Caco-2 (cell line): ENCODE measurements around the gene UTS2R. TPM values are rescaled to one million over a fixed set of nuclear protein-coding genes. Genes with fewer than 3 reads are reported as not detected.
"Not testable (repeated sequence)": the region's sequence is repeated elsewhere in the genome, so short reads cannot be mapped to it uniquely, and the experiment has no call there.

ENCODE experiments used
- BruUV-seq: library from RNA; stranded (reverse); fragments of 400-500 nt; replicated peaks from 2 replicates; lab custom pipeline; 2021; lab: Mats Ljungman, UMichigan
- CTCF ChIA-PET: fragments of 300-600 bp; sonication (Branson Sonifier 250); formaldehyde crosslinking; loops from one replicate; lab custom pipeline; 2022; ENCODE audit warnings: antibody characterized with exemption; lab: Charles Lee
- POLR2A ChIA-PET: fragments of 300-600 bp; sonication (Branson Sonifier 250); formaldehyde crosslinking; loops from one replicate; lab custom pipeline; 2022; ENCODE audit warnings: antibody characterized with exemption; lab: Charles Lee
- DNase-seq, 2 experiments: peaks; one replicate each; pipeline versions ENCODE4 v3.0.0 to v3.0.0-alpha.2; 2020 to 2022
- H3K27me3 ChIP-seq: replicated peaks from 2 replicates; pipeline ENCODE4 v1.6.0; 2011; ENCODE audit warnings: low read length; ENCODE audit not compliant: control insufficient read depth, insufficient read depth
- H3K36me3 ChIP-seq: 2 replicates; pipeline ENCODE4 v1.5.1; 2011; ENCODE audit warnings: low read length; ENCODE audit not compliant: control insufficient read depth, insufficient read depth
- H3K4me1 ChIP-seq: fragments of 250-450 bp; sonication (Bioruptor Pico); 2 replicates; pipeline ENCODE4 v1.5.1; 2020; ENCODE audit warnings: mild to moderate bottlenecking
- H3K4me3 ChIP-seq: 2 replicates; pipeline ENCODE4 v1.5.1; 2011; ENCODE audit warnings: low read depth, mild to moderate bottlenecking, control low read depth, low read length
- H3K9me3 ChIP-seq: fragments of 250-450 bp; sonication (Bioruptor Pico); 2 replicates; pipeline ENCODE4 v1.5.1; 2020; ENCODE audit warnings: mild to moderate bottlenecking, moderate library complexity
- H3K27ac Mint-ChIP-seq: one replicate; pipeline ENCODE4 v1.8.0; 2022; ENCODE audit warnings: mixed read lengths; ENCODE audit not compliant: unreplicated experiment
- H3K27me3 Mint-ChIP-seq: one replicate; pipeline ENCODE4 v1.8.0; 2022; ENCODE audit warnings: mixed read lengths; ENCODE audit not compliant: insufficient read depth, unreplicated experiment
- H3K36me3 Mint-ChIP-seq: one replicate; pipeline ENCODE4 v1.8.0; 2022; ENCODE audit warnings: mild to moderate bottlenecking, mixed read lengths; ENCODE audit not compliant: insufficient read depth, unreplicated experiment
- H3K4me1 Mint-ChIP-seq: one replicate; pipeline ENCODE4 v1.8.0; 2022; ENCODE audit warnings: low read depth, mixed read lengths; ENCODE audit not compliant: unreplicated experiment
- H3K4me3 Mint-ChIP-seq: one replicate; pipeline ENCODE4 v1.8.0; 2022; ENCODE audit warnings: mild to moderate bottlenecking, moderate library complexity, mixed read lengths; ENCODE audit not compliant: unreplicated experiment
- H3K9me3 Mint-ChIP-seq: one replicate; pipeline ENCODE4 v1.8.0; 2022; ENCODE audit warnings: mixed read lengths; ENCODE audit not compliant: unreplicated experiment
- CTCF ChIP-seq, 2 experiments: fragments of 200-600 bp in 1 of 2; IDR thresholded peaks; 1 replicate in 1 of 2; 2 replicates in 1 of 2; pipeline versions ENCODE4 v1.5.1 to v1.8.0; 2011 to 2022; ENCODE audit warnings: antibody characterized with exemption in 1 of 2, control low read depth in 1 of 2, inconsistent platforms in 1 of 2, low read depth in 1 of 2, low read length in 1 of 2, mild to moderate bottlenecking in 1 of 2, moderate library complexity in 1 of 2; ENCODE audit not compliant: insufficient read depth in 1 of 2, severe bottlenecking in 1 of 2, unreplicated experiment in 1 of 2
- intact Hi-C: fragments of 100-400 bp; cut with micrococcal nuclease; formaldehyde crosslinking; loops from one replicate; pipeline ENCODE4 v1.10.0; 2022; ENCODE audit not compliant: unreplicated experiment
- total RNA-seq: library from RNA; stranded (reverse); gene quantifications from 2 replicates; pipeline ENCODE4 v1.2.3, GENCODE V29; 2022

The UTS2R gene
- total RNA-seq, 1 experiment from 2014 or later = 0.66 TPM

- Histone ChIP-seq H3K9me3 (no peaks in the 10 kb centered on the region), H3K27me3 (no peaks in the 10 kb centered on the region), H3K4me1 (peaks cover 35% of the 10 kb centered on the region), H3K4me3 (no peak overlapping the region), H3K36me3 (no peaks in the 10 kb centered on the region)
- Mint-ChIP-seq H3K27ac (no peak overlapping the region), H3K9me3 (no peaks in the 10 kb centered on the region), H3K36me3 (peaks cover 6% of the 10 kb centered on the region), H3K4me1 (peaks cover 26% of the 10 kb centered on the region), H3K27me3 (no peaks in the 10 kb centered on the region), H3K4me3 (no peak overlapping the region)
- DNase-seq = no peak
- POLR2A ChIA-PET = interaction anchor here (0.7 kb wide), 1 partner anchor 9 kb away, joined by 3 read pairs; no protein-coding TSS in a partner anchor
- no TSS peak for BruUV-seq
- intact Hi-C loops = no loop called here
- TF ChIP-seq CTCF (IDR thresholded peaks at IDR 0.05; ENCODE audit: insufficient read depth in 1 of 2, low read depth in 1 of 2, low read length in 1 of 2, severe bottlenecking in 1 of 2, unreplicated experiment in 1 of 2) = no peak
- CTCF ChIA-PET = interaction anchor here (0.6 to 1.5 kb wide), 5 partner anchors 9 to 121 kb away, joined by 3 to 7 read pairs (median 3); no protein-coding TSS in a partner anchor
Measured at GRCh38 chr17:82357394-82357793, 14.2 kb upstream of the UTS2R start.

- Mint-ChIP-seq H3K27me3 (no peaks in the 10 kb centered on the region), H3K36me3 (peaks cover 6% of the 10 kb centered on the region), H3K4me1 (peaks cover 26% of the 10 kb centered on the region), H3K27ac (peak within 1 kb of the TSS; percentile 65), H3K9me3 (no peaks in the 10 kb centered on the region), H3K4me3 (peak within 1 kb of the TSS; percentile 18)
- H3K4me1 ChIP-seq = peaks cover 35% of the 10 kb centered on the region
- intact Hi-C loops = no loop called here
- no peaks in the 10 kb centered on the region for H3K9me3 ChIP-seq
- POLR2A ChIA-PET = interaction anchor here (0.6 kb wide), 1 partner anchor 321 kb away, joined by 3 read pairs; the partner anchor contains the start of gene DCXR
- no peak for TF ChIP-seq CTCF (IDR thresholded peaks at IDR 0.05; ENCODE audit: insufficient read depth in 1 of 2, low read depth in 1 of 2, low read length in 1 of 2, severe bottlenecking in 1 of 2, unreplicated experiment in 1 of 2)
- CTCF ChIA-PET = interaction anchor here (0.9 to 1.5 kb wide), 3 partner anchors 8 to 80 kb away, joined by 3 to 7 read pairs (median 3); no protein-coding TSS in a partner anchor
- H3K27me3 ChIP-seq = no peaks in the 10 kb centered on the region
- H3K36me3 ChIP-seq = no peaks in the 10 kb centered on the region
- DNase-seq = peak; percentile 58 to 69
- BruUV-seq = no TSS peak
- no peak within 1 kb of the TSS for H3K4me3 ChIP-seq
Measured at GRCh38 chr17:82358465-82359350, 12.9 kb upstream of the UTS2R start, which contains the start of gene TEX19. Gene TEX19, plus strand, starts transcription at chr17:82359247. Its CDS starts 2,904 bp downstream, at chr17:82362151.

- CTCF ChIA-PET, H3K36me3 ChIP-seq, H3K36me3 Mint-ChIP-seq, H3K27me3 Mint-ChIP-seq, H3K4me3 Mint-ChIP-seq, H3K9me3 ChIP-seq, H3K27ac Mint-ChIP-seq, H3K9me3 Mint-ChIP-seq, POLR2A ChIA-PET, BruUV-seq, DNase-seq, intact Hi-C loops, H3K4me3 ChIP-seq, H3K27me3 ChIP-seq: not testable (repeated sequence)
- H3K4me1 ChIP-seq = peaks cover 35% of the 10 kb centered on the region
- peaks cover 26% of the 10 kb centered on the region for H3K4me1 Mint-ChIP-seq
Measured at GRCh38 chr17:82359451-82360074, 12.0 kb upstream of the UTS2R start.
